Osteoblast (primary cell): ENCODE data around the gene LRFN5. TPM values are rescaled to one million over a fixed set of nuclear protein-coding genes. Genes with fewer than 3 reads are reported as not detected.

Source experiments
- DNase-seq: peaks from one replicate; pipeline ENCODE4 v3.0.0; 2011; ENCODE audit warnings: low spot score, mixed read lengths; ENCODE audit not compliant: insufficient read length; ENCODE audit errors: missing footprints
- H2AFZ ChIP-seq: 2 replicates; pipeline ENCODE4 v1.6.0; 2011; ENCODE audit warnings: mild to moderate bottlenecking, low read length
- H3K27ac ChIP-seq: 2 replicates; pipeline ENCODE4 v1.5.1; 2011; ENCODE audit warnings: mild to moderate bottlenecking, low read depth, low read length, moderate library complexity
- H3K27me3 ChIP-seq: 2 replicates; pipeline ENCODE4 v1.6.0; 2012; ENCODE audit warnings: mild to moderate bottlenecking, control low read depth, inconsistent platforms, low read length, moderate library complexity; ENCODE audit not compliant: insufficient read depth
- H3K36me3 ChIP-seq: 2 replicates; pipeline ENCODE4 v1.5.1; 2011; ENCODE audit warnings: mild to moderate bottlenecking, low read length, control low read depth, moderate library complexity; ENCODE audit not compliant: insufficient read depth
- H3K4me1 ChIP-seq: 2 replicates; pipeline ENCODE4 v1.5.1; 2011; ENCODE audit warnings: mild to moderate bottlenecking, low read length, control low read depth, moderate library complexity; ENCODE audit not compliant: insufficient read depth
- H3K4me2 ChIP-seq: 2 replicates; pipeline ENCODE4 v1.6.0; 2011; ENCODE audit warnings: mild to moderate bottlenecking, low read length; ENCODE audit not compliant: insufficient read depth
- H3K4me3 ChIP-seq: fragments of 200-600 bp; sonication (generic); 3 replicates; pipeline ENCODE4 v1.5.1; 2012; ENCODE audit warnings: mild to moderate bottlenecking, low read length, inconsistent platforms; ENCODE audit not compliant: insufficient read depth
- H3K79me2 ChIP-seq: 2 replicates; pipeline ENCODE4 v1.6.0; 2012; ENCODE audit warnings: mild to moderate bottlenecking, low read length, control low read depth, inconsistent platforms; ENCODE audit not compliant: insufficient read depth
- H3K9me3 ChIP-seq: 2 replicates; pipeline ENCODE4 v1.5.1; 2011; ENCODE audit warnings: low read depth, low read length, control low read depth
- H4K20me1 ChIP-seq: 2 replicates; pipeline ENCODE4 v1.6.0; 2012; ENCODE audit warnings: mild to moderate bottlenecking, low read length, control low read depth; ENCODE audit not compliant: insufficient read depth
- CTCF ChIP-seq: IDR thresholded peaks from 2 replicates; pipeline ENCODE4 v1.5.1; 2011; ENCODE audit warnings: mild to moderate bottlenecking, low read depth, low read length, moderate library complexity; ENCODE audit errors: extremely low read depth
- total RNA-seq: library from RNA; depleted of rRNA; stranded (reverse); fragments of >200 nt; gene quantifications from 2 replicates; pipeline ENCODE4 v1.2.3, GENCODE V29; 2012

Gene LRFN5
- total RNA-seq, 1 donor, result 0.36 TPM

DNA sequence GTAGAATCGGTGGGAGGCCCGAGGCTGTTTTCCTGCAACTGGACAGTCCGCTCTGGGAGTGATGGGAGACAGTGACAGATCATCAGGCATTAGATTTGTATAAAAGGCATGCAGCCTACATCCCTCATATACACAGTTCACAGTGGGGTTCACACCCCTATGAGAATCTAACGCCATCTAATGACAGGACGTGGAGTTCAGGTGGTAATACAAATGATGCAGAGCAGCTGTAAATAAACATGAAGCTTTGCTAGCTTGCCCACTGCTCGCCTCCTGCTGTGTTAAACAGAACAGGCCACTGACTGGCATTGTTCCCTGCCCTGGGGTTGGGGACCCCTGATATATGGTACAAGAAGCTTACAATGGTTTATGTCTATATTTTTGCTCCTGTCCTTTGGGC lies 179.0 kb downstream of the LRFN5 start:
- TF ChIP-seq CTCF, result no peak
- no peaks in the 10 kb centered on the region for H3K4me1 ChIP-seq
- H3K4me2 ChIP-seq, result no peak overlapping the region
- no peak overlapping the region for H2AFZ ChIP-seq
- no peaks in the 10 kb centered on the region for H3K36me3 ChIP-seq
- no peak for DNase-seq
- no peaks in the 10 kb centered on the region for H3K27me3 ChIP-seq
- H3K27ac ChIP-seq, result no peak overlapping the region
- no peaks in the 10 kb centered on the region for H3K79me2 ChIP-seq
- no peak overlapping the region for H3K4me3 ChIP-seq
- no peaks in the 10 kb centered on the region for H4K20me1 ChIP-seq
- peaks cover 2% of the 10 kb centered on the region for H3K9me3 ChIP-seq

DNA sequence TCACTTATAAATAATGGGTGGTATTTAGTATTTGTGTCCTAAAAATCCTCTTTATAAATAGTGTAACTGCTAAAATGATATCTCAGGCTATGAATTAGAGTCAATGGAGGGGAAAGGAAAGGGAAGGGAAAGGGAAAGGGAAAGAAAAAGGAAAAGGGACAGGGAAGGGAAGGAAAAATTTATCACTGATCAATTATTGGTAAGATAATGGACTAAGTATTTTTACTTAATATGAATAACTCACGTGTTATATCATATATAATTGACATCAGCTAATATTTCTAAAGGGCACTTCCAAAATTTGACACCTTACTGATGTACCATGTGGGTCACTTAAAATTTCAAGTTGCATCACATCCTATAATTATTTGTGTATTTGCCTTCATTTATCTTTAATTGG lies 193.1 kb downstream of the LRFN5 start:
- peaks cover 2% of the 10 kb centered on the region for H3K9me3 ChIP-seq
- H2AFZ ChIP-seq, result no peak overlapping the region
- H3K79me2 ChIP-seq, result no peaks in the 10 kb centered on the region
- H3K27me3 ChIP-seq, result no peaks in the 10 kb centered on the region
- H3K36me3 ChIP-seq, result no peaks in the 10 kb centered on the region
- H3K4me3 ChIP-seq, result no peak overlapping the region
- H3K27ac ChIP-seq, result no peak overlapping the region
- no peak overlapping the region for H3K4me2 ChIP-seq
- no peak for DNase-seq
- no peaks in the 10 kb centered on the region for H4K20me1 ChIP-seq
- no peak for TF ChIP-seq CTCF
- no peaks in the 10 kb centered on the region for H3K4me1 ChIP-seq

- no peak for DNase-seq
- H3K27me3 ChIP-seq, result no peaks in the 10 kb centered on the region
- no peak overlapping the region for H2AFZ ChIP-seq
- no peak overlapping the region for H3K4me3 ChIP-seq
- H3K36me3 ChIP-seq, result no peaks in the 10 kb centered on the region
- no peak for TF ChIP-seq CTCF
- no peaks in the 10 kb centered on the region for H3K9me3 ChIP-seq
- no peaks in the 10 kb centered on the region for H4K20me1 ChIP-seq
- H3K27ac ChIP-seq, result no peak overlapping the region
- no peaks in the 10 kb centered on the region for H3K79me2 ChIP-seq
- H3K4me1 ChIP-seq, result no peaks in the 10 kb centered on the region
- no peak overlapping the region for H3K4me2 ChIP-seq
Observed at GRCh38 chr14:41805633-41806032, 199.0 kb downstream of the LRFN5 start.

DNA sequence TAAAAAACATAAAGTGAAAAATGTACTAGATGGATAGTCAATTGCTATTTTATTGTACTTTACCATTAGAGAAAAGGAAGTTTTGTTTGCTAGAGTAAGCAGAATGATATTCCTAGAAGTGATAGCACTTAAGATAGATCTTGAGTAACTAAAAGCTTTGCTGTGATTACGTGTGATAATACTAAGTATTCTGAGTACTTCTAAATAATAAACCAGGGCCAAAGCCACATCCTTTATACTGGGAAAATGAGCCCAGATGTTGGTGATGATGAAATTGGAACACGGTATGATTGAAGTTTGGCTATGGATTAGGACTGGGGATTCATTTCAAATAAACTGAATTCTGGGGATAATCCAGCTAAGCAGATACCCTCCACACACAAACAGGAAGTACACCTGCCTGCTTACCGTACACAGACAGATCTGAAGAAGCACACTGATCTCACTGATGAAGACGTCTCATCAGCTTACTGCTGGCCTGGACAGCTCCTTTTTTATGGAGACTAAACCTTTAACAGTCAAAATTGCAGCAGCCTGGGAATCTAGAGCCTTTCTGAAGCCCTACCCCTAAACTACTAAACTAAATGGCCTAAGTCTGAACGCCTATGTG lies 199.8 kb downstream of the LRFN5 start:
- Histone ChIP-seq H3K4me3 (no peak overlapping the region), H3K27me3 (no peaks in the 10 kb centered on the region), H3K36me3 (no peaks in the 10 kb centered on the region), H2AFZ (no peak overlapping the region), H3K4me1 (no peaks in the 10 kb centered on the region), H3K4me2 (no peak overlapping the region), H3K79me2 (no peaks in the 10 kb centered on the region), H3K9me3 (no peaks in the 10 kb centered on the region), H4K20me1 (no peaks in the 10 kb centered on the region), H3K27ac (no peak overlapping the region)
- no peak for DNase-seq
- no peak for TF ChIP-seq CTCF
